GM20431 (cell line): ENCODE data around the gene NPIPB2.

ENCODE experiments used
- in situ Hi-C: fragments of 300-500 bp; cut with MseI, MboI; formaldehyde crosslinking; loops from one replicate; pipeline ENCODE4 v1.15.0; 2020; ENCODE audit warnings: low sequenced_read_pairs; ENCODE audit not compliant: unreplicated experiment

Gene NPIPB2

GRCh38 chr16:11909653-11910545 lies 31.9 kb downstream of the NPIPB2 start:
- in situ Hi-C loops = no loop called here

- in situ Hi-C loops = no loop called here
Measured at GRCh38 chr16:11907160-11907970, 34.5 kb downstream of the NPIPB2 start.

- in situ Hi-C loops = no loop called here
Measured at GRCh38 chr16:11903906-11904305, 37.9 kb downstream of the NPIPB2 start.

- in situ Hi-C loops = no loop called here
Measured at GRCh38 chr16:11901091-11901490, 40.8 kb downstream of the NPIPB2 start.

GRCh38 chr16:11896486-11897176 lies 45.2 kb downstream of the NPIPB2 start:
- in situ Hi-C loops = no loop called here

DNA sequence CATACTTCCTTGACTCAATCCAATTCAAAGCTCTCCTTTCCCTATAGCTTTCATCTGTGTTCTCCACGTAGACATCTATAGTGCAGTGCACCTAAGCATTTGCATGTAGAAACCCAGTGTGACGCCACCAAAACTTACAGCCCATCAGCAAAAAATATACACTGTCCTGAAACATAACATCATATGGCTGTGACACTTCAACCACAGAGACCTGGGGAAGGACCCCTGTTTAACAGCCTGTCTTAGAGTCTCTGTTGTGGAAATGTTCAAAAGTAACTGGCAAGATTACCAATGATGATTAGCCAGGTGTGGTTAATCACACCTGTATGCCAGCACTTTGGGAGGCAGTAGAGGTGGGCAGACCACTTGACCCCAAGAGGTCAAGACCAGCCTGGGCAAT lies 48.3 kb downstream of the NPIPB2 start:
- in situ Hi-C loops = no loop called here

GRCh38 chr16:11892761-11893160 lies 49.1 kb downstream of the NPIPB2 start:
- in situ Hi-C loops = no loop called here

GRCh38 chr16:11890231-11890965 lies 51.4 kb downstream of the NPIPB2 start:
- in situ Hi-C loops = no loop called here

DNA sequence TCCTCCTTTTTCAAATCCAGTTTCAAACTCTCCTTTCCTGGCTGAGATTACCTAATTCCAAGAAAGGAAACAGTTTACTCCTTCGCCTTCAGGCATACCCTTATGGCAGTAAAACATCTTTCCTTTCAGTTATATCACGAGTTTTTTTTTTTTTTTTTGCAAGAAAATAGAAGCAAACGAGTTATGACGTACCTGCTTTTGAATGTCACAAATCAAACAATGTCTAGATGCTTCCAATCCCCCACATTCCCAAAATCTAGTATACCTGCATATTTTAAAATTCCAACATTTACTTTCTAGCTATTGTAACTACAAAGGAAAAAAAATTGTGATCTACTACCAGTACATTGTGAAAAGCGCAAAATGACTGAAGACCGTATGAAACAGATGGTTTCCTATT lies 55.0 kb downstream of the NPIPB2 start:
- in situ Hi-C loops = no loop called here

DNA sequence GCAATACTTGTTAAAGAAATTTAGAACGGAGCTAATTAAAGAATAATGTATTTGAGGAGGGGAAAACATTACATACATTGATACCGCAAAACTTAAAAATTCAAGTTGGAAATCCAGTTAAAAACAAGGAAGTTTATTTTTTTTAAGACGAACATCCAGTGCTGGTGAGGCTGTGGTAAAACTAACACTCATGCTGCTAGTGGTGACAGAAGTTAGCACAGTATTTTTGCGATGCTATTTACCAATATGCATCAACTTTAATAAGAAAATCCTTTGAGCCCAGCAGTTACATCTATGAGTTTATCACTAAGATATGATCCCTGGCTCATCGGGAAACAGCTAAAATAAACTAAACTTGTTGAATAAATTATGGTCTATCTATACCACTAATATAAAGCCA lies 57.8 kb downstream of the NPIPB2 start:
- in situ Hi-C loops = no loop called here

DNA sequence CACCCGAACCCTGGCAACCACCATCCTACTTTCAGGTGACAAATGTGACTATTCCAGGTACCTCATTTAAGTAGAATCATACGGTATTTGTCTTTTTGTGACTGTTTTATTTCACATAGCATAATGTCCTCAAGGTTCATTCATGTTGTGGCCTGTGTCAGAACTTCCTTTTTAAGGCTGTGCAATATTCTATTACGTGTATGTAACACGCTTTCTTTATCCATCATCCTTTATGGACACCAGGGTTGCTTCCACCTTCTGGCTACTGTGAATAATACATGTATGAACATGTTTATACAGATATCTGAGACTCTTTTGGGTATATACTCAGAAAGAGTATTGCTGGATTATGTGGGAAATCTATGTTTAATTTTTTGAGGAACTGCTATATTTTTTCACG lies 61.8 kb downstream of the NPIPB2 start:
- in situ Hi-C loops = no loop called here

DNA sequence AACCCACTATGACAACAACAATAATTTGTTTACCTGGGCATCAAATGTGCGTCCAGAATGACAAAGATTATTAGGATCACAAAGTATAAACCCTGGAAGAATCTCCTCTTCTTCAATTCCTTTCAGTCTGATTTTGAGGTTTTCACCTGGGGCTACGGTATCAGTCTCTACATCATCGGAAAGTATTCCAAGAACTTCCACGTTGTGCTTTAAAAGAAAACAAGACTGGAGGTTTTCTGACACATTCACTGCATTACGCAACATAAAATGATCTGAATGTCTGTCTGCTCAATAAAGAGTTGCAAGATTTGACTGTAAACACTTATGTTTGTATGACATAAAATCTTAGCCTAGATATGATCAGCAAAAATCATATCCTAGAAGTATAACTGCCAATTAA lies 64.5 kb downstream of the NPIPB2 start:
- in situ Hi-C loops = no loop called here
